HG03457 (cell line): ENCODE data around the gene SEPTIN2.
"Not testable (repeated sequence)": the region's sequence is repeated elsewhere in the genome, so short reads cannot be mapped to it uniquely, and the experiment has no call there.

Experiments
- ATAC-seq: cut with Tn5 transposase; IDR thresholded peaks from one replicate; pipeline ENCODE4 v1.9.1; 2021; ENCODE audit warnings: moderate number of reproducible peaks; ENCODE audit not compliant: unreplicated experiment

The SEPTIN2 gene

GRCh38 chr2:241378816-241379215, 63.1 kb downstream of the SEPTIN2 start:
- no peak for ATAC-seq

GRCh38 chr2:241379481-241380480, 64.1 kb downstream of the SEPTIN2 start:
- ATAC-seq: no peak

- ATAC-seq: no peak
These were observed 66.1 kb downstream of the SEPTIN2 start for GRCh38 chr2:241381872-241382271.

- not testable (repeated sequence) for ATAC-seq
These were observed 69.7 kb downstream of the SEPTIN2 start for GRCh38 chr2:241385450-241385849.

GRCh38 chr2:241386519-241386918, 70.8 kb downstream of the SEPTIN2 start:
- no peak for ATAC-seq

- no peak for ATAC-seq
These were observed 74.0 kb downstream of the SEPTIN2 start for GRCh38 chr2:241389697-241390096.

- ATAC-seq: no peak
These were observed 74.8 kb downstream of the SEPTIN2 start for GRCh38 chr2:241390301-241391206.

- ATAC-seq: no peak
These were observed 76.4 kb downstream of the SEPTIN2 start for GRCh38 chr2:241391892-241392665.

- ATAC-seq: not testable (repeated sequence)
These were observed 77.0 kb downstream of the SEPTIN2 start for GRCh38 chr2:241392753-241393152.

- no peak for ATAC-seq
These were observed 77.9 kb downstream of the SEPTIN2 start for GRCh38 chr2:241393524-241394196.

GRCh38 chr2:241396809-241397208, 81.1 kb downstream of the SEPTIN2 start:
- not testable (repeated sequence) for ATAC-seq

- ATAC-seq: no peak
These were observed 84.5 kb downstream of the SEPTIN2 start for GRCh38 chr2:241399941-241400922.
